Stimulated activated CD8-positive, alpha-beta memory T cell treated with anti-CD3 and anti-CD28 coated beads, Interleukin-4, amount 100 ng/mL, for 1 hour (primary cell): ENCODE measurements around the gene GLE1.
"Not testable (repeated sequence)": the region's sequence is repeated elsewhere in the genome, so short reads cannot be mapped to it uniquely, and the experiment has no call there.

Experiments used
- DNase-seq, 2 donors: peaks; one replicate each; pipeline ENCODE4 v3.0.0-alpha.2; 2020; ENCODE audit warnings: low read depth in 2 of 2, low spot score in 1 of 2

GLE1 gene

DNA sequence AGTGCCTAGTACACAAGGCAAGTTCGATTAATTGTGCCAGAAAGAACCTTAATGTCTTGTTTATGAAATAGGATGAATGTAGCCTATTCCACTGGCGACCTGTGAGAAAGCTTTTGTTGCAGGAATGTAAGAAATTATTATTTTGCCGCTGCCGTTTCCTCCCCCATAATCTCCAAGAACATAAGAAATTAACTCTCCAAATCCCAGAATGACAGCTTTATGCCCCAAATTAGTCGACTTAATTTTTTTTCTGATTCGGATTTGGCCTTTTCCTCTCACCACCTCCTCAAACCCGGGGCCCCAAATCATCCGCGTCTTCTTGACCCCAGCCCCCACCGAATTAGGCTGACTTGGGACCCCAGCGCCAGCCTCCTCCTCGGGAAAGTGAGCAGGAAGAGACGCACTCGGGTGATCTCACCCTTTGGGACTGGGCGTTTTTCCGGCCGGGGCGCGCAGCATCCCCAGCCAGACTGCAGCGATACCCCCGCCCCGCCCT lies 47.2 kb downstream of the GLE1 start:
- DNase-seq, result no peak

DNA sequence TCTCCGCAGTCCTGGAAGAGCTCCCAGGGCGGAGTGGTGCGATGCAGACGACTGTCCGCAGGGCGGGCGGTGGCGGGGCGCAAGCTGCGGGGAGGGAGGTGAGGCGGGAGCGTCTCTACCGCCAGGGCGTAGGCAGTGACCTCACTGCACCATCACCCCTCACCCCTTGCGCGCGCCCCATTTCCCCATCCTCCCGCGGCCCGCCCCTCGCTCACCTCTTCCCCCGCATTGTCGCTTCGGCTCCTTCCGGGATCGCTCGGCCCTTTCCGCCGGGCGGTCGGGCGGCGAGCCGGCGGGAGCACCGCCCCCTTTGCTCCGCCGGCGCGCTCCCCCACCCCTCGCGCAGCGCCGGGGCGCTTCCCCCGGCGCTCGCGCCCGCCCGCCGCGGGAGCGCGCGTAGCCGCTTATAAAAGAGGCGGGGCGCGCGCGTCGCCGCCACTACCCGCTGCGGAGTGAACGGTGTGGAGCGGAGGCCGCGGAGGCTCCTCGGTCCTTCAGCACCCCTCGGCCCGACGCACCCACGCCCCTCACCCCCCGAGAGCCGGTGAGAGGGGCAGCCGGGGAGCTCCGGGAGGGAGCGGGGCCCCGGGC lies 47.7 kb downstream of the GLE1 start, which contains the start of gene SPTAN1:
TSS of gene SPTAN1 (plus strand) at position 435 of the 591 bp plus-strand sequence. CDS start 14,154 bp downstream, outside the sequence.
- peak; percentile 67 to 87 for DNase-seq

DNA sequence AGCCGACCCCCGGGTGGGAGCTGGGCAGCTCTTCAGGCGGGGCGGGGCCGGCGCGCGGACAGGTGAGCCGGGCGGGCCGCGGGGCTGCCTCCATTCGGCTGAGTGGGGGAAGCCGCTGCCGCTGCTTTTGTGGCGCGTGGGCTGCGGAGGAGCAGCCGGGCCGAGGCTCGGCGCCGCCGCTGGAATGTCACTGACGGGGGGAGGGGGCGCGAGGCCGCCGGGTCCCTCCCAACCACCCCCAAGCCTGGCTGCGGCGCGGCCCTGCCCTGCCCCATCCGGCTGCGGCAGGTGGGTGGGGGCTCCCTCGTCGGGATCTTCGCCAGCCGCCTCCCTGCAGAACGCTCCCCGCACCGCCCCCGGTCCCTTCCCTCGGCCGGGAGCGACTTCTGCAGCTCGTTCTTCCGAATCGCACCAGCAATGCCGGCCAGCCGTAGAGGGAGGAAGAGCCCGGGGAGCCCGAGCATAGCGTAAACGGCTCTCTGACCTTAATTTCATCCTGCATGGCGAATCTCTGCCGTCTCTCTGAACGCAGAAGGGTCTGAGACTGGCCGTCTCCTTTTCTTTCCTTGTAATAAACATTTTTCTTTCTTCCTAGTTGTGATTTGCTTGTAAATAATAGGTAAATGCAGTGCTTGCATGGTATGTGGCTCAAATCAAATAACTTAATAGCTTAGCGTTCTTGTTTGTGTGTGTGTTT lies 48.4 kb downstream of the GLE1 start:
- peak in 1 of 2 donors; percentile 16 for DNase-seq

GRCh38 chr9:128553728-128554127 lies 49.2 kb downstream of the GLE1 start:
- no peak for DNase-seq

DNA sequence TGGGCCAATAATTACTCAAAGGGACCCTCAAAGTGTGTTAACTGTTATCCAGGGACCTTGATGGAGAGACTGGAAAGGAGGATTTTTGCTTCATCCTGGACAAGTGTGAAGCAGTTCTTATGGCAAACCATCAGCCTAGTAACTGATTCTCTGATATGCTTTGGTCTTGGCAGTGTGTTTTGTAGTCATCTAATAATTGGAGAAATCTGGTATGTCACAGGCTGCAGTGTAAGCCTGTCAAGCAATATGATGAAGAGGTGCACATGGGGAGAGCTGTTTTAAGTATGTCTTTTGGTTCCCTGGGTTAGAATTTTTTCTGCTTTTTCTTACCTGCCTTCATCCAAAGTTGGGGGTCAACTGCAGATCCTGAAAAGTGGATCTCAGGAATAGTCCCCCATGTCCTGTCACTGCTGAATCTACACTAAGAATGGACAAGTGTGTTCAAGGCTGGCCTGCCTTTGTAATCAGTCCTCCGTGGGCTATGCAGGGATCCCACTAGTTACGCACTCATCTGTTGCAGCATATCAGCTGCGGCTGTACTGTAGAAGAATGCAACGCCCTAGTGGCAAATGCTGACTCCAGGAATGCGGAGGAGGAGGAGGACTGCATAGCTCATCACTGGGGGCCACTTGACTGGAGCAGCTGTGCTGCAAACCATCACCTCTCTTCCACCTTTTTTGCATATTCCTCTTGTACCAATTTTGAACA lies 49.8 kb downstream of the GLE1 start:
- no peak for DNase-seq

- DNase-seq, result no peak
Observed at GRCh38 chr9:128555180-128555721, 50.7 kb downstream of the GLE1 start.

DNA sequence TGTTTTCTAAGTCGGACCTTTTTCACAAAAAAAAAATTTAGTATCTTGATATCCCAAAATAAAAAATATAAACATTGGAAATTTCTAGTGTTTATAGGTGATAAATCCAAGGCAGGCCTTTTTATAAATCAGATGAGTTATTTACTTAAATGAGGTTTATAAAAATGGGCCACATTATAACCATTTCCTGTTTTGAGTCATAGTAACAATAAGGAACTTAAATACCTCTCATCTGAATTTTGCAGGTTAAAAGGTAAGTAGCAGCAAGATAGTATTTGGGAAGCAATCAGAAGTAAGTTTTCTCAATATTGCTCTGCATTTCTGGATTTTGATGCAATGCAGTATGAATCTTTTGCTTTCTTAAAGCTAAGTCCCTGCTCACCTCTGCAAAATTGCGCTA lies 51.8 kb downstream of the GLE1 start:
- no peak for DNase-seq

DNA sequence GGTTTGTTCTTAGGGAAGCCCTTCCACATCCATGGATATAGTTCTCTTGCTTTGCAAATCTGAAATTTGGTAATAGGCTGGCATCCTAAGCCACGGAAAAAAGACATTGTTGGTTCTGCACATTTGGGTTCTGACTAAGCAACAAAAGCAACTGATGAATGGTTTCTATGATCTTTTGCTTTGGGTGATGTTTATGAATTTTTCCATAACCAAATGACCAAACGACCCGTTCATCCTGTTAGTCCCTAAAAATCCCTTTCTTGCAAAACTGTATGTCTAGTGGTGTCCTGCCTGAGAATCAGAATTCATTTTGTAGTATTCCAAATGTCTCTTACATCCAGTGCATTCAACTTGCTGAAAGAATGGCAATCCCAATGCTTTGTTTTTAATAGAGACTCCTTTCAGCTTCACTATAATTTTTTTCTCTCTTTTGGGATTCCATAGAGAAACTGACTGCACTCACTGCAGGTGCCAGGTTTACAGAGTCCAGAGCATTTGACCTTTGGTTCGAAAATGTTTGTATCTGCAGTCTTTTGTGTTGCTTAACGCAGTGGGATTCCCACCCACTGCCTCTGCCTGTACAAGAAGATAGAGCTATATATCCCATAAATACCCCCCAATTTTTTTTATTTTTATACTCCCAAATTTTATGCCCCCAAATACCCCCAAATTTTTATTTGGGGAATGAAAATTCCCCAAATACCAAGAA lies 52.6 kb downstream of the GLE1 start:
- no peak for DNase-seq

DNA sequence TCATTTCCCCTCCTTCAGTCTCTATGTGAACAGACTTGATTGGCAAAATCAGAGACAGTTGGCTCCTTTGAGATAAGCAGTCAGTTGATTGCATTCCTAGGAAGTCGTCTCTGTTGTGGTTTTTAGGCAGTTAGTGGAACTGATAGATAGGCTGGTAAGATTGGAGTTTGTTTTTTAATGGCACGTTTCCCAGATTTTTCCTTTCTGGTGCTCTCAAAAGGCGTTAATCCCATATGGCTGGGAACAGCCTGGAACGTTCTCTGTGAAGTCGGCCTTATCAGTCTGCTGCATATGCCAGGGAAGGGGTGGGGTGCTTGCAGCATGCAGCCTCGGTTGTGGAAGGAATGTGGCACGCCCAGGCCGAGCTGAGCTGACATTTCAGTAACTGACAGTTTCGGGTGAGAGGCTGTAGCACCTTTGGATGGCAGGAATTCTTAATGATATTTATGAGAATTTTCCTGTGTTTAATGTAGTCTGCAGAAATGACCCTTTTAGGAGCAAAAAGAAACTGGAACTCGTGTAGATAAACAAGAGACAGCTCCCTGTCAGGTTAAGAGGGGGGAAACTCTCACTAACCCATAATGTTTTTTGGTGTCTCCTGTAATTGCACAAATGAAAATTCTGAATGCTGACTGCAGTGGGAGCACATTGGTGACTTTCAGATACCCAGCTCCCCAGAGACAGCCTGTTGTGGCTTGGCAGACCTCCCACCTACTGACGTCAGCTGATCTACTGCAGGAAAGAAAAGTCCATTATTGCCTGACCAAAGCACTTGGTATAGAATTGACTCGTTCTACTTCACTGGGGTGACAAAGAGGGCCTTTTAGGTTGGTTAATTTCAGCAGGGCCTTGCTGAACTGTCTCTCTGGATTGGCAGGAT lies 54.2 kb downstream of the GLE1 start:
- peak in 1 of 2 donors; percentile 4 for DNase-seq

DNA sequence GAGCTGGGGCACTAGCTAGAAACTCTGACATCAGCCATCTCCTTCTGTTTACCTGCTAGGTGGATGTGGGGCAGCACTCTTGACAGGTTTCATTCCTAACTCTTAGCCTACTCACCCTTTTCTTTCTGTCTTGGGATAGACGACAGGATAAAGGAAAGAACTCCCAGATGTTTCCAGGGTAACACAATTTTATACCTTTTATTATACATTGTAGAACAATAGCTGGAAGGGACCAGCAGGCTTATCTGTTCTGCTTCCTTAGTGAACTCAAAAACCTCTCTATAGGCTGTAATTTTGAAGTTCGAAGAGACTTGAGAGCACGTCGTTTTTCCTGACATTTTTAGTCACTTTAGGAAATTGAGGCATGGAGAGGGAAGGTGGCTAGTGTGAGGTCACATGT lies 61.1 kb downstream of the GLE1 start:
- no peak for DNase-seq

- DNase-seq, result no peak
Observed at GRCh38 chr9:128568470-128569078, 64.1 kb downstream of the GLE1 start.

DNA sequence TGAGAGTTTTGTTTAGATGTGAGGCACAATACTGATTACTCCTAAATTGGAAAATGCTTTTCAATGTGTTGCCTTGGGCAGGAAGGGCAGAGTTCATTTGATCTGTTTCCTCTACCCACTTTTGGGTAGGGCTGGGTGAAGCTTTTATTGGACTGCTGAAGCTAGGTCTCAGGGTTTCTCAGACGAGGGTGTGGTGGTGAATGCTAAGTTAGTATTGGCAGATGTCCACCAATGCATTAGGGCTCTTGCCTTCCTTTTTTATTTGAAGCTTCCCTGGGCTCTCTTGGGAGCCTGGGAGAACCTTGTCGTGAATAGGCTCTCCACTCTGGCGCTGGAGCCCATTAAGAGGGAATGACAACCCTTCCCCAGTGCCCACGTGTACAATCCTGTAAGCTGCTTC lies 71.0 kb downstream of the GLE1 start:
- DNase-seq, result no peak

- no peak for DNase-seq
Observed at GRCh38 chr9:128575916-128576315, 71.4 kb downstream of the GLE1 start.

GRCh38 chr9:128577206-128577605 lies 72.7 kb downstream of the GLE1 start:
- DNase-seq, result no peak

GRCh38 chr9:128579194-128579593 lies 74.7 kb downstream of the GLE1 start:
- DNase-seq, result no peak

DNA sequence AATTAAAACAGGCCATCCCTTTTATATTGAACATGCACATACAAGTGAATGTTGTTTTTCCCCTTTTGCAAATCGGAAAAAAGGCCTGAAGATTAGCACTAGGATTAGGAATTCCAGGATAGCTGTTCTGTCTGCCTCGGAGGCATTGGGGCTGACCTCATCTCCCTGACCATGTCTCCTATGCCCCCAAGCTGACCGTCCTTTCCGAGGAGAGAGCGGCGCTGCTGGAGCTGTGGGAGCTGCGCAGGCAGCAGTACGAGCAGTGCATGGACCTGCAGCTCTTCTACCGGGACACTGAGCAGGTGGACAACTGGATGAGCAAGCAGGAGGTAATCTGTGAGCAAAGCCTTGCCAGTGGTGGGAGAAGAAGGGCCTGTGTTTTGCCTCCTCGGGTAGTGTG lies 76.2 kb downstream of the GLE1 start:
- no peak for DNase-seq

DNA sequence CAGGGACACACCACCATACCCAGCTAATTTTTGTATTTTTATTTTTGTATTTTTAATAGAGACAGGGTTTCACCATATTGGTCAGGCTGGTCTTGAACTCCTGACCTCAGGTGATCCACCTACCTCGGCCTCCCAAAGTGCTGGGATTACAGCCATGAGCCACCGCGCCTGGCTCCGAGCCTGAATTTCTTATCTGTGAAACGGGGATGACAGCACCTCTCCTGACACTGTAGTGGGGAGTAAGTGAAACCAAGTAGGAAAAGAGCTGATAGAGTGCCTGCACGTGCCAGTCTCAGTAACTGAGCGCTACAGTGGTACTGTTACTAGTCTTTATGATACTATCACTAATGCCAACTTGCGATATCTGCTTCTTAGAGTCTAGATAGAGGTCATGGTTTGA lies 80.6 kb downstream of the GLE1 start:
- DNase-seq, result not testable (repeated sequence)

DNA sequence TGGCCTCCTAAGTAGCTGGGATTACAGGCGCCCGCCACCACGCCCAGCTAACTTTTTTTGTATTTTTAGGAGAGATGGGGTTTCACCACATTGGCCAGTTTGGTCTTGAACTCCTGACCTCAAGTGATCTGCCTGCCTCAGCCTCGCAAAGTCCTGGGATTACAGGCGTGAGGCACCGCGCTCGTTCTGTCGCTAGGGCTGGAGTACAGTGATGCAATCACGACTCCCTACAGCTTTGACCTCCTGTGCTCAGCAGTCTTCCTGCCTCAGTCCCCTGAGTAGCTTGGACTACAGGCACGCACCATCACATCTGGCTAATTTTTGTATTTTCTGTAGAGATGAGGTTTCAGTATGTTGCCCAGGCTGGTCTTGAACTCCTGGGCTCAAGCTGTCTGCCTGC lies 82.4 kb downstream of the GLE1 start:
- not testable (repeated sequence) for DNase-seq

DNA sequence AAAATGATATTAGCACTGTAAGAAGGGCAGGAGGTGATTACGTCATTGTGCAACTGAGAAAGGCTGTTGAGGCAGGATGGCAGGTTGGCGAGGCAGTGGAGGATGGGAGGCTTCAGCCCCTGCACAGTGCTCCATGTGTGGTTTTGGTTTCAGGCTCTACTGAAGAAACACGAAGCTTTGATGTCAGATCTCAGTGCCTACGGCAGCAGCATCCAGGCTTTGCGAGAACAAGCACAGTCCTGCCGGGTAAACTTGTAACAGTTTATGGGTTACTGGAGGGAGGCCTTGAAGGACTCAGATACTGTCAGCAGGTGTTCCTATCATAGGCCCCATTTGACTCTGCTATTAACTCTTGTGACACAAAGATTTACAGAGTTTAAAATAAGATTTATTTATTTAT lies 82.9 kb downstream of the GLE1 start:
- DNase-seq, result no peak
